ENCODE results near the gene ANGEL1. TPM values are rescaled to one million over a fixed set of nuclear protein-coding genes. Genes with fewer than 3 reads are reported as not detected.

Gene ANGEL1
- polyA plus RNA-seq, 4 donors = 1.6 to 25.7 (median 5.7) TPM

GRCh38 chr14:76842414-76842813, 29.7 kb upstream of the ANGEL1 start:
- no peaks in the 10 kb centered on the region for H3K27me3 ChIP-seq (ENCODE audit: control insufficient read depth in 3 of 3, insufficient read depth in 3 of 3, low read length in 3 of 3)
- FAIRE-seq (no peak), DNase-seq (no peak)
- no peaks in the 10 kb centered on the region for H3K36me3 ChIP-seq (ENCODE audit: control insufficient read depth in 3 of 3, insufficient read depth in 2 of 3, low read depth in 1 of 3, low read length in 3 of 3)
- no peaks in the 10 kb centered on the region for H3K4me1 ChIP-seq (ENCODE audit: control insufficient read depth in 3 of 3, insufficient read depth in 2 of 3, low read depth in 1 of 3, low read length in 2 of 3)
- no peaks in the 10 kb centered on the region for H3K9me3 ChIP-seq (ENCODE audit: control insufficient read depth in 2 of 2, insufficient read depth in 1 of 2, low read depth in 1 of 2, low read length in 1 of 2)
- H3K4me3 ChIP-seq (ENCODE audit: low read depth in 1 of 3, low read length in 3 of 3) = no peak overlapping the region
- H3K27ac ChIP-seq (ENCODE audit: low read depth in 1 of 3, low read length in 2 of 3) = no peak overlapping the region

- Histone ChIP-seq H3K4me3 (ENCODE audit: low read depth in 1 of 3, low read length in 3 of 3) (no peak overlapping the region), H3K9me3 (ENCODE audit: control insufficient read depth in 2 of 2, insufficient read depth in 1 of 2, low read depth in 1 of 2, low read length in 1 of 2) (no peaks in the 10 kb centered on the region), H3K27ac (ENCODE audit: low read depth in 1 of 3, low read length in 2 of 3) (no peak overlapping the region), H3K4me1 (ENCODE audit: control insufficient read depth in 3 of 3, insufficient read depth in 2 of 3, low read depth in 1 of 3, low read length in 2 of 3) (peaks cover 0 to 13% (median 0%) of the 10 kb centered on the region in 3 donors), H3K36me3 (ENCODE audit: control insufficient read depth in 3 of 3, insufficient read depth in 2 of 3, low read depth in 1 of 3, low read length in 3 of 3) (no peaks in the 10 kb centered on the region), H3K27me3 (ENCODE audit: control insufficient read depth in 3 of 3, insufficient read depth in 3 of 3, low read length in 3 of 3) (no peaks in the 10 kb centered on the region)
- WGBS, 3 donors = 71 to 80% (median 75%) methylated on average over 5 of the region's 5 CpGs
- FAIRE-seq = no peak
- no peak for DNase-seq
Measured at GRCh38 chr14:76837524-76837923, 24.8 kb upstream of the ANGEL1 start.

- WGBS, 3 donors = 79 to 87% (median 80%) methylated on average over 13 of the region's 13 CpGs
- H3K4me3 ChIP-seq (ENCODE audit: low read depth in 1 of 3, low read length in 3 of 3) = no peak overlapping the region
- peaks cover 0 to 13% (median 0%) of the 10 kb centered on the region in 3 donors for H3K4me1 ChIP-seq (ENCODE audit: control insufficient read depth in 3 of 3, insufficient read depth in 2 of 3, low read depth in 1 of 3, low read length in 2 of 3)
- H3K27ac ChIP-seq (ENCODE audit: low read depth in 1 of 3, low read length in 2 of 3) = no peak overlapping the region
- H3K9me3 ChIP-seq (ENCODE audit: control insufficient read depth in 2 of 2, insufficient read depth in 1 of 2, low read depth in 1 of 2, low read length in 1 of 2) = no peaks in the 10 kb centered on the region
- no peaks in the 10 kb centered on the region for H3K27me3 ChIP-seq (ENCODE audit: control insufficient read depth in 3 of 3, insufficient read depth in 3 of 3, low read length in 3 of 3)
- FAIRE-seq (no peak), DNase-seq (no peak)
- H3K36me3 ChIP-seq (ENCODE audit: control insufficient read depth in 3 of 3, insufficient read depth in 2 of 3, low read depth in 1 of 3, low read length in 3 of 3) = no peaks in the 10 kb centered on the region
Measured at GRCh38 chr14:76836029-76836630, 23.4 kb upstream of the ANGEL1 start.

GRCh38 chr14:76834241-76834661, 21.6 kb upstream of the ANGEL1 start:
- Histone ChIP-seq H3K36me3 (ENCODE audit: control insufficient read depth in 3 of 3, insufficient read depth in 2 of 3, low read depth in 1 of 3, low read length in 3 of 3) (no peaks in the 10 kb centered on the region), H3K4me3 (ENCODE audit: low read depth in 1 of 3, low read length in 3 of 3) (no peak overlapping the region), H3K4me1 (ENCODE audit: control insufficient read depth in 3 of 3, insufficient read depth in 2 of 3, low read depth in 1 of 3, low read length in 2 of 3) (peaks cover 0 to 13% (median 0%) of the 10 kb centered on the region in 3 donors), H3K9me3 (ENCODE audit: control insufficient read depth in 2 of 2, insufficient read depth in 1 of 2, low read depth in 1 of 2, low read length in 1 of 2) (no peaks in the 10 kb centered on the region), H3K27ac (ENCODE audit: low read depth in 1 of 3, low read length in 2 of 3) (no peak overlapping the region), H3K27me3 (ENCODE audit: control insufficient read depth in 3 of 3, insufficient read depth in 3 of 3, low read length in 3 of 3) (no peaks in the 10 kb centered on the region)
- DNase-seq (peak; percentile 23 to 56), FAIRE-seq (no peak)
- WGBS, 3 donors = 9 to 47% (median 24%) methylated on average over 7 of the region's 7 CpGs

- Histone ChIP-seq H3K36me3 (ENCODE audit: control insufficient read depth in 3 of 3, insufficient read depth in 2 of 3, low read depth in 1 of 3, low read length in 3 of 3) (no peaks in the 10 kb centered on the region), H3K27ac (ENCODE audit: low read depth in 1 of 3, low read length in 2 of 3) (no peak overlapping the region), H3K27me3 (ENCODE audit: control insufficient read depth in 3 of 3, insufficient read depth in 3 of 3, low read length in 3 of 3) (no peaks in the 10 kb centered on the region), H3K4me1 (ENCODE audit: control insufficient read depth in 3 of 3, insufficient read depth in 2 of 3, low read depth in 1 of 3, low read length in 2 of 3) (peaks cover 0 to 13% (median 0%) of the 10 kb centered on the region in 3 donors), H3K9me3 (ENCODE audit: control insufficient read depth in 2 of 2, insufficient read depth in 1 of 2, low read depth in 1 of 2, low read length in 1 of 2) (no peaks in the 10 kb centered on the region), H3K4me3 (ENCODE audit: low read depth in 1 of 3, low read length in 3 of 3) (no peak overlapping the region)
- no peak for FAIRE-seq
- WGBS, 3 donors = 79 to 92% (median 91%) methylated on average over 2 of the region's 2 CpGs
- no peak for DNase-seq
Measured at GRCh38 chr14:76833011-76833410, 20.3 kb upstream of the ANGEL1 start.

GRCh38 chr14:76832503-76832988, 19.9 kb upstream of the ANGEL1 start:
- WGBS, 3 donors = 52 to 74% (median 71%) methylated on average over 1 of the region's 1 CpG
- no peaks in the 10 kb centered on the region for H3K9me3 ChIP-seq (ENCODE audit: control insufficient read depth in 2 of 2, insufficient read depth in 1 of 2, low read depth in 1 of 2, low read length in 1 of 2)
- no peaks in the 10 kb centered on the region for H3K27me3 ChIP-seq (ENCODE audit: control insufficient read depth in 3 of 3, insufficient read depth in 3 of 3, low read length in 3 of 3)
- peaks cover 0 to 13% (median 0%) of the 10 kb centered on the region in 3 donors for H3K4me1 ChIP-seq (ENCODE audit: control insufficient read depth in 3 of 3, insufficient read depth in 2 of 3, low read depth in 1 of 3, low read length in 2 of 3)
- H3K27ac ChIP-seq (ENCODE audit: low read depth in 1 of 3, low read length in 2 of 3) = peak overlapping the region in 1 of 3 donors; percentile 51
- DNase-seq = peak in 1 of 2 donors; percentile 70
- no peak overlapping the region for H3K4me3 ChIP-seq (ENCODE audit: low read depth in 1 of 3, low read length in 3 of 3)
- FAIRE-seq = no peak
- no peaks in the 10 kb centered on the region for H3K36me3 ChIP-seq (ENCODE audit: control insufficient read depth in 3 of 3, insufficient read depth in 2 of 3, low read depth in 1 of 3, low read length in 3 of 3)

DNA sequence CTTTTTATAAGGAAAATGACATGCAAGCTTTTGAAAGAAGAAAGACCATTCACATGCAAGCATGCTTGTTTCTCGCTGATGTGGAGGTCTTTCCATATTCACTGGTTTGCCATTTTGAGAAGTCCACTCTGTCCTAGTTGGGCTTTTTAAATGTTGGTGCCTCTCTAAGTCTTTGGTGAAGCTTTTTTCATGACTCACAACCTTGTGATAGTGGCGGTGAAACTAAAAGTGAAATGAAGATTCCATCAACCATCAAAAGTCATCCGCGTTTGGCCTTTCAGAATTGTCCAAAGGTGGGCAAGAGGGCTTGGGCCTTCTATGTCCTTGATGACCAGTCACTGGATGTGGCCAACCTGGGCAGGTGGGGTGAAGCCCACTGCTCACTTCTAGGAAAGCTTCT, 17.9 kb upstream of the ANGEL1 start:
- Histone ChIP-seq H3K36me3 (ENCODE audit: control insufficient read depth in 3 of 3, insufficient read depth in 2 of 3, low read depth in 1 of 3, low read length in 3 of 3) (no peaks in the 10 kb centered on the region), H3K27me3 (ENCODE audit: control insufficient read depth in 3 of 3, insufficient read depth in 3 of 3, low read length in 3 of 3) (peaks cover 0 to 3% (median 0%) of the 10 kb centered on the region in 3 donors), H3K4me3 (ENCODE audit: low read depth in 1 of 3, low read length in 3 of 3) (no peak overlapping the region), H3K4me1 (ENCODE audit: control insufficient read depth in 3 of 3, insufficient read depth in 2 of 3, low read depth in 1 of 3, low read length in 2 of 3) (peaks cover 0 to 13% (median 0%) of the 10 kb centered on the region in 3 donors), H3K9me3 (ENCODE audit: control insufficient read depth in 2 of 2, insufficient read depth in 1 of 2, low read depth in 1 of 2, low read length in 1 of 2) (peaks cover 0 to 4% of the 10 kb centered on the region in 2 donors), H3K27ac (ENCODE audit: low read depth in 1 of 3, low read length in 2 of 3) (no peak overlapping the region)
- 76 to 89% (median 81%) methylated on average over 4 of the region's 4 CpGs for WGBS, 3 donors
- DNase-seq = no peak
- FAIRE-seq = no peak

GRCh38 chr14:76829650-76830421, 17.2 kb upstream of the ANGEL1 start:
- H3K4me1 ChIP-seq (ENCODE audit: control insufficient read depth in 3 of 3, insufficient read depth in 2 of 3, low read depth in 1 of 3, low read length in 2 of 3) = peaks cover 0 to 12% (median 0%) of the 10 kb centered on the region in 3 donors
- 11 to 50% (median 30%) methylated on average over 7 of the region's 7 CpGs for WGBS, 3 donors
- no peaks in the 10 kb centered on the region for H3K36me3 ChIP-seq (ENCODE audit: control insufficient read depth in 3 of 3, insufficient read depth in 2 of 3, low read depth in 1 of 3, low read length in 3 of 3)
- FAIRE-seq (no peak), DNase-seq (peak in 1 of 2 donors; percentile 32)
- peaks cover 0 to 3% (median 0%) of the 10 kb centered on the region in 3 donors for H3K27me3 ChIP-seq (ENCODE audit: control insufficient read depth in 3 of 3, insufficient read depth in 3 of 3, low read length in 3 of 3)
- peak overlapping the region in 1 of 3 donors; percentile 14 for H3K27ac ChIP-seq (ENCODE audit: low read depth in 1 of 3, low read length in 2 of 3)
- H3K4me3 ChIP-seq (ENCODE audit: low read depth in 1 of 3, low read length in 3 of 3) = no peak overlapping the region
- peaks cover 0 to 4% of the 10 kb centered on the region in 2 donors for H3K9me3 ChIP-seq (ENCODE audit: control insufficient read depth in 2 of 2, insufficient read depth in 1 of 2, low read depth in 1 of 2, low read length in 1 of 2)

Measured in small intestine (tissue), 7 donors.